SK-N-SH (cell line): Measurements from ENCODE around the gene BCL7B. TPM values are rescaled to one million over a fixed set of nuclear protein-coding genes. Genes with fewer than 3 reads are reported as not detected.

Source experiments
- CTCF ChIA-PET: fragments of 300-600, 350-600 bp; formaldehyde crosslinking; extraction: SDS; loops from one replicate; lab custom pipeline; 2021; lab: Yijun Ruan, JAX
- POLR2A ChIA-PET: fragments of 350-600 bp; sonication (Branson Sonifier 250); formaldehyde crosslinking; extraction: SDS; loops from one replicate; lab custom pipeline; 2020; ENCODE audit warnings: antibody characterized with exemption, inconsistent platforms; lab: Yijun Ruan, JAX
- DNase-seq: peaks from one replicate; pipeline ENCODE4 v3.0.0; 2012
- H2AFZ ChIP-seq: fragments of 200-600 bp; sonication (generic); 2 replicates; pipeline ENCODE4 v1.8.1; 2016; ENCODE audit warnings: antibody characterized with exemption, mild to moderate bottlenecking, low read depth
- H3F3A ChIP-seq: fragments of 200-600 bp; sonication (generic); replicated peaks from 2 replicates; pipeline ENCODE3; 2016; ENCODE audit warnings: antibody characterized with exemption, mild to moderate bottlenecking; ENCODE audit not compliant: insufficient read depth
- H3K27ac ChIP-seq, 2 experiments: fragments of 200-500 bp in 1 of 2; fragments of 200-600 bp in 1 of 2; sonication (Bioruptor generic) in 1 of 2; sonication (generic), shearing (Covaris generic) in 1 of 2; 2 replicates each; pipeline versions ENCODE4 v1.5.1 to v1.6.1; 2014 to 2016; ENCODE audit warnings: low read depth in 2 of 2, inconsistent platforms in 1 of 2, low read length in 1 of 2, mild to moderate bottlenecking in 1 of 2, mixed read lengths in 1 of 2
- H3K27me3 ChIP-seq: fragments of 200-600 bp; sonication (generic), shearing (Covaris generic); 2 replicates; pipeline ENCODE4 v1.6.1; 2016; ENCODE audit warnings: mixed run types; ENCODE audit not compliant: insufficient read depth
- H3K36me3 ChIP-seq, 2 experiments: fragments of 200-500 bp in 1 of 2; fragments of 200-600 bp in 1 of 2; sonication (Bioruptor generic) in 1 of 2; sonication (generic) in 1 of 2; replicated peaks in 1 of 2; 2 replicates each; pipeline versions ENCODE3 to v1.5.1; 2014 to 2016; ENCODE audit warnings: low read length in 1 of 2, mild to moderate bottlenecking in 1 of 2; ENCODE audit not compliant: insufficient read depth in 2 of 2, control insufficient read depth in 1 of 2
- H3K4me1 ChIP-seq, 2 experiments: fragments of 200-500 bp in 1 of 2; fragments of 200-600 bp in 1 of 2; sonication (Bioruptor generic) in 1 of 2; sonication (generic), shearing (Covaris generic) in 1 of 2; 2 replicates each; pipeline versions ENCODE4 v1.5.1 to v1.6.1; 2014 to 2016; ENCODE audit warnings: low read depth in 1 of 2, low read length in 1 of 2, mixed run types in 1 of 2; ENCODE audit not compliant: insufficient read depth in 2 of 2, control insufficient read depth in 1 of 2
- H3K4me2 ChIP-seq: fragments of 200-600 bp; sonication (generic), shearing (Covaris generic); 2 replicates; pipeline ENCODE4 v1.6.1; 2017; ENCODE audit warnings: mixed run types
- H3K4me3 ChIP-seq, 2 experiments: fragments of 200-500 bp in 1 of 2; fragments of 200-600 bp in 1 of 2; sonication (Bioruptor generic) in 1 of 2; sonication (generic), shearing (Covaris generic) in 1 of 2; 2 replicates each; pipeline versions ENCODE4 v1.5.1 to v1.8.1; 2014 to 2016; ENCODE audit warnings: low read depth in 2 of 2, inconsistent platforms in 1 of 2, low read length in 1 of 2, mild to moderate bottlenecking in 1 of 2, mixed read lengths in 1 of 2, moderate library complexity in 1 of 2
- H3K79me2 ChIP-seq: fragments of 200-600 bp; sonication (generic); 2 replicates; pipeline ENCODE4 v1.8.1; 2017; ENCODE audit warnings: mild to moderate bottlenecking; ENCODE audit not compliant: insufficient read depth
- H3K9ac ChIP-seq: fragments of 200-600 bp; sonication (generic); 2 replicates; pipeline ENCODE4 v1.6.1; 2017; ENCODE audit warnings: mixed run types
- H3K9me2 ChIP-seq: fragments of 200-600 bp; sonication (generic); 2 replicates; pipeline ENCODE4 v1.6.1; 2017; ENCODE audit warnings: mixed run types
- H3K9me3 ChIP-seq: fragments of 200-600 bp; sonication (generic); 2 replicates; pipeline ENCODE4 v1.6.1; 2017; ENCODE audit warnings: mixed run types, mild to moderate bottlenecking, moderate library complexity
- H4K20me1 ChIP-seq: fragments of 200-600 bp; sonication (generic); 2 replicates; pipeline ENCODE4 v1.6.1; 2017; ENCODE audit warnings: mild to moderate bottlenecking, mixed run types; ENCODE audit not compliant: insufficient read depth
- CHD2 ChIP-seq: fragments of 150-350 bp; IDR thresholded peaks from 2 replicates; pipeline ENCODE4 v1.6.1; 2018; ENCODE audit warnings: low read length; ENCODE audit not compliant: partially characterized antibody
- CTCF ChIP-seq: fragments of 200-600 bp; sonication (generic); IDR thresholded peaks from 2 replicates; pipeline ENCODE4 v1.6.1; 2017; ENCODE audit warnings: antibody characterized with exemption, mild to moderate bottlenecking, moderate library complexity
- EP300 ChIP-seq, 2 experiments: IDR thresholded peaks; 2 replicates each; pipeline versions ENCODE4 v1.4.0 to v1.6.1; 2012; ENCODE audit warnings: borderline replicate concordance in 1 of 2, low read depth in 1 of 2, low read length in 1 of 2
- EZH2phosphoT487 ChIP-seq: fragments of 200-600 bp; sonication (generic); IDR thresholded peaks from 2 replicates; pipeline ENCODE4 v1.6.1; 2017; ENCODE audit warnings: low read depth, mixed run types, mild to moderate bottlenecking, antibody characterized with exemption, moderate library complexity, borderline replicate concordance
- FOXM1 ChIP-seq: IDR thresholded peaks from 2 replicates; pipeline ENCODE4 v1.4.0; 2012; ENCODE audit warnings: low read depth, mild to moderate bottlenecking
- GABPA ChIP-seq: IDR thresholded peaks from 2 replicates; pipeline ENCODE4 v1.4.0; 2012; ENCODE audit warnings: low read depth, mild to moderate bottlenecking
- GATA2 ChIP-seq: sonication (generic); formaldehyde crosslinking; IDR thresholded peaks from 2 replicates; pipeline ENCODE4 v1.5.0; 2020; ENCODE audit warnings: mild to moderate bottlenecking, missing genetic modification reagents
- IRF3 ChIP-seq: fragments of 150-350 bp; IDR thresholded peaks from 2 replicates; pipeline ENCODE4 v1.6.1; 2016; ENCODE audit warnings: mild to moderate bottlenecking, low read depth, low read length
- JUND ChIP-seq: IDR thresholded peaks from 2 replicates; pipeline ENCODE4 v1.4.0; 2012
- MEF2A ChIP-seq: IDR thresholded peaks from 2 replicates; pipeline ENCODE4 v1.4.0; 2012; ENCODE audit warnings: low read depth, borderline replicate concordance
- MXI1 ChIP-seq: IDR thresholded peaks from 2 replicates; pipeline ENCODE4 v1.6.1; 2012; ENCODE audit warnings: mild to moderate bottlenecking, low read depth, low read length, improper control_type of control experiment
- NFIC ChIP-seq: IDR thresholded peaks from 2 replicates; pipeline ENCODE4 v1.4.0; 2012; ENCODE audit warnings: borderline replicate concordance
- RAD21 ChIP-seq: IDR thresholded peaks from 2 replicates; pipeline ENCODE4 v1.6.1; 2012; ENCODE audit warnings: mild to moderate bottlenecking, low read length
- SIN3A ChIP-seq: IDR thresholded peaks from 2 replicates; pipeline ENCODE4 v1.6.1; 2012; ENCODE audit warnings: low read depth, mild to moderate bottlenecking, low read length, moderate library complexity, borderline replicate concordance
- SMC3 ChIP-seq: IDR thresholded peaks from 2 replicates; pipeline ENCODE4 v1.6.1; 2012; ENCODE audit warnings: low read depth, low read length, improper control_type of control experiment
- TCF12 ChIP-seq: IDR thresholded peaks from 2 replicates; pipeline ENCODE4 v1.4.0; 2012
- TEAD4 ChIP-seq: IDR thresholded peaks from 2 replicates; pipeline ENCODE4 v1.4.0; 2012; ENCODE audit warnings: mild to moderate bottlenecking, borderline replicate concordance; ENCODE audit not compliant: insufficient read depth
- WGBS: methylation state at CpG from one replicate; pipeline ENCODE4 v1.1.6; 2017; ENCODE audit warnings: low lambda C conversion rate; 5-methylcytosine and 5-hydroxymethylcytosine counted together
- polyA plus RNA-seq, 3 experiments: library from polyadenylated mRNA; depleted of rRNA; stranded (reverse); fragments of >200 nt; gene quantifications; 2 replicates each; pipeline ENCODE4 v1.2.3, GENCODE V29; 2012
- TF ChIP-seq, protein P1 (sequence below): IDR thresholded peaks from 2 replicates; pipeline ENCODE4 v1.6.1; 2012; ENCODE audit warnings: mild to moderate bottlenecking, low read depth, low read length, moderate library complexity
- TF ChIP-seq, protein P2 (sequence below): fragments of 150-350 bp; IDR thresholded peaks from 2 replicates; pipeline ENCODE4 v1.6.1; 2017; ENCODE audit warnings: antibody characterized with exemption, low read length, low read depth, borderline replicate concordance
- TF ChIP-seq, protein P3 (sequence below): IDR thresholded peaks from 2 replicates; pipeline ENCODE4 v1.4.0; 2012; ENCODE audit warnings: low read depth
- TF ChIP-seq, protein P4 (sequence below): IDR thresholded peaks from 2 replicates; pipeline ENCODE4 v1.4.0; 2012; ENCODE audit warnings: low read depth, borderline replicate concordance

Gene BCL7B
- polyA plus RNA-seq, 1 of the 3 experiments (the other 2 are of a cell fraction): 114 TPM

GRCh38 chr7:73578342-73579128 lies 21.0 kb upstream of the BCL7B start, which contains the start of gene TBL2:
TSS of gene TBL2 (minus strand) at chr7:73578579. CDS start at chr7:73578549, 30 bp downstream.
- H3K4me2 ChIP-seq: peak within 1 kb of the TSS; percentile 93
- peaks cover 16% of the 10 kb centered on the region for H3F3A ChIP-seq
- WGBS: under 1% methylated on average over 56 of the region's 75 CpGs
- ChIA-PET POLR2A (interaction anchor here (0.6 to 1.3 kb wide), 9 partner anchors 9 to 149 kb away, joined by 3 to 8 read pairs (median 3); partner anchors contain the start of gene STX1A), CTCF (interaction anchor here (1.0 to 2.4 kb wide), 5 partner anchors 10 to 90 kb away, joined by 3 to 11 read pairs (median 3); partner anchors contain the start of gene VPS37D)
- DNase-seq: peak; percentile 100
- H3K4me1 ChIP-seq: peaks cover 6 to 10% of the 10 kb centered on the region in 2 experiments; a peak in 3 of 4 replicates
- peaks cover 25% of the 10 kb centered on the region for H4K20me1 ChIP-seq
- H3K9me2 ChIP-seq: no peaks in the 10 kb centered on the region
- H3K9ac ChIP-seq: peak within 1 kb of the TSS; percentile 96
- peak within 1 kb of the TSS; percentile 80 to 89 for H3K27ac ChIP-seq
- no peaks in the 10 kb centered on the region for H3K9me3 ChIP-seq
- H2AFZ ChIP-seq: peak within 1 kb of the TSS; percentile 84
- H3K27me3 ChIP-seq: no peaks in the 10 kb centered on the region
- H3K79me2 ChIP-seq: peaks cover 48% of the 10 kb centered on the region
- H3K4me3 ChIP-seq: peak within 1 kb of the TSS; percentile 63 to 100
- peaks cover 13 to 31% of the 10 kb centered on the region in 2 experiments for H3K36me3 ChIP-seq
- TF ChIP-seq MXI1 (peak; percentile 90), CHD2 (no peak), CTCF (no peak), RAD21 (no peak; the same call in 1 of the 2 replicates), TEAD4 (no peak), SMC3 (0 out of 2 replicates have a peak, but pooled peaks have one; percentile 1), FOXM1 (no peak), IRF3 (no peak), SIN3A (peak; percentile 96), GABPA (0 out of 2 replicates have a peak, but pooled peaks have one; percentile 11), JUND (no peak), NFIC (no peak), EP300 (IDR thresholded peaks at IDR 0.05; ENCODE audit: borderline replicate concordance in 1 of 2, low read depth in 1 of 2, low read length in 1 of 2) (peak in 1 of 2 experiments; percentile 20; a peak in 1 of 4 replicates), EZH2phosphoT487 (no peak), TCF12 (no peak), GATA2 (CRISPR knock-in tag) (no peak), MEF2A (no peak)
- TF ChIP-seq, protein P1, sequence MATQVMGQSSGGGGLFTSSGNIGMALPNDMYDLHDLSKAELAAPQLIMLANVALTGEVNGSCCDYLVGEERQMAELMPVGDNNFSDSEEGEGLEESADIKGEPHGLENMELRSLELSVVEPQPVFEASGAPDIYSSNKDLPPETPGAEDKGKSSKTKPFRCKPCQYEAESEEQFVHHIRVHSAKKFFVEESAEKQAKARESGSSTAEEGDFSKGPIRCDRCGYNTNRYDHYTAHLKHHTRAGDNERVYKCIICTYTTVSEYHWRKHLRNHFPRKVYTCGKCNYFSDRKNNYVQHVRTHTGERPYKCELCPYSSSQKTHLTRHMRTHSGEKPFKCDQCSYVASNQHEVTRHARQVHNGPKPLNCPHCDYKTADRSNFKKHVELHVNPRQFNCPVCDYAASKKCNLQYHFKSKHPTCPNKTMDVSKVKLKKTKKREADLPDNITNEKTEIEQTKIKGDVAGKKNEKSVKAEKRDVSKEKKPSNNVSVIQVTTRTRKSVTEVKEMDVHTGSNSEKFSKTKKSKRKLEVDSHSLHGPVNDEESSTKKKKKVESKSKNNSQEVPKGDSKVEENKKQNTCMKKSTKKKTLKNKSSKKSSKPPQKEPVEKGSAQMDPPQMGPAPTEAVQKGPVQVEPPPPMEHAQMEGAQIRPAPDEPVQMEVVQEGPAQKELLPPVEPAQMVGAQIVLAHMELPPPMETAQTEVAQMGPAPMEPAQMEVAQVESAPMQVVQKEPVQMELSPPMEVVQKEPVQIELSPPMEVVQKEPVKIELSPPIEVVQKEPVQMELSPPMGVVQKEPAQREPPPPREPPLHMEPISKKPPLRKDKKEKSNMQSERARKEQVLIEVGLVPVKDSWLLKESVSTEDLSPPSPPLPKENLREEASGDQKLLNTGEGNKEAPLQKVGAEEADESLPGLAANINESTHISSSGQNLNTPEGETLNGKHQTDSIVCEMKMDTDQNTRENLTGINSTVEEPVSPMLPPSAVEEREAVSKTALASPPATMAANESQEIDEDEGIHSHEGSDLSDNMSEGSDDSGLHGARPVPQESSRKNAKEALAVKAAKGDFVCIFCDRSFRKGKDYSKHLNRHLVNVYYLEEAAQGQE: 0 out of 2 replicates have a peak, but pooled peaks have one; percentile 55
- TF ChIP-seq, protein P2, sequence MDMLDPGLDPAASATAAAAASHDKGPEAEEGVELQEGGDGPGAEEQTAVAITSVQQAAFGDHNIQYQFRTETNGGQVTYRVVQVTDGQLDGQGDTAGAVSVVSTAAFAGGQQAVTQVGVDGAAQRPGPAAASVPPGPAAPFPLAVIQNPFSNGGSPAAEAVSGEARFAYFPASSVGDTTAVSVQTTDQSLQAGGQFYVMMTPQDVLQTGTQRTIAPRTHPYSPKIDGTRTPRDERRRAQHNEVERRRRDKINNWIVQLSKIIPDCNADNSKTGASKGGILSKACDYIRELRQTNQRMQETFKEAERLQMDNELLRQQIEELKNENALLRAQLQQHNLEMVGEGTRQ: no peak
- TF ChIP-seq, protein P3, sequence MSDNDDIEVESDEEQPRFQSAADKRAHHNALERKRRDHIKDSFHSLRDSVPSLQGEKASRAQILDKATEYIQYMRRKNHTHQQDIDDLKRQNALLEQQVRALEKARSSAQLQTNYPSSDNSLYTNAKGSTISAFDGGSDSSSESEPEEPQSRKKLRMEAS: no peak; the same call in 1 of the 2 replicates
- TF ChIP-seq, protein P4, sequence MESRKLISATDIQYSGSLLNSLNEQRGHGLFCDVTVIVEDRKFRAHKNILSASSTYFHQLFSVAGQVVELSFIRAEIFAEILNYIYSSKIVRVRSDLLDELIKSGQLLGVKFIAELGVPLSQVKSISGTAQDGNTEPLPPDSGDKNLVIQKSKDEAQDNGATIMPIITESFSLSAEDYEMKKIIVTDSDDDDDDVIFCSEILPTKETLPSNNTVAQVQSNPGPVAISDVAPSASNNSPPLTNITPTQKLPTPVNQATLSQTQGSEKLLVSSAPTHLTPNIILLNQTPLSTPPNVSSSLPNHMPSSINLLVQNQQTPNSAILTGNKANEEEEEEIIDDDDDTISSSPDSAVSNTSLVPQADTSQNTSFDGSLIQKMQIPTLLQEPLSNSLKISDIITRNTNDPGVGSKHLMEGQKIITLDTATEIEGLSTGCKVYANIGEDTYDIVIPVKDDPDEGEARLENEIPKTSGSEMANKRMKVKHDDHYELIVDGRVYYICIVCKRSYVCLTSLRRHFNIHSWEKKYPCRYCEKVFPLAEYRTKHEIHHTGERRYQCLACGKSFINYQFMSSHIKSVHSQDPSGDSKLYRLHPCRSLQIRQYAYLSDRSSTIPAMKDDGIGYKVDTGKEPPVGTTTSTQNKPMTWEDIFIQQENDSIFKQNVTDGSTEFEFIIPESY: no peak
